Stimulated activated CD4-positive, alpha-beta T cell treated with anti-CD3 and anti-CD28 coated beads, Interleukin-1b, Interleukin-23, amount 100 ng/mL, for 1 hour (primary cell): ENCODE results near the gene ATP6V0E1.
"Not testable (repeated sequence)": the region's sequence is repeated elsewhere in the genome, so short reads cannot be mapped to it uniquely, and the experiment has no call there.

Source experiments
- DNase-seq, 2 donors: peaks; one replicate each; pipeline ENCODE4 v3.0.0-alpha.2; 2020; ENCODE audit warnings: low read depth in 2 of 2

ATP6V0E1 gene

GRCh38 chr5:173004013-173004412, 20.4 kb downstream of the ATP6V0E1 start:
- DNase-seq: no peak

- no peak for DNase-seq
Observed at GRCh38 chr5:173004447-173004846, 20.9 kb downstream of the ATP6V0E1 start.

GRCh38 chr5:173010021-173010420, 26.4 kb downstream of the ATP6V0E1 start:
- DNase-seq: peak in 1 of 2 donors; percentile 7

GRCh38 chr5:173010547-173011464, 27.2 kb downstream of the ATP6V0E1 start:
- DNase-seq: no peak

- DNase-seq: no peak
Observed at GRCh38 chr5:173011566-173011965, 28.0 kb downstream of the ATP6V0E1 start.

- DNase-seq: no peak
Observed at GRCh38 chr5:173012882-173013281, 29.3 kb downstream of the ATP6V0E1 start.

- DNase-seq: no peak
Observed at GRCh38 chr5:173014671-173015070, 31.1 kb downstream of the ATP6V0E1 start.

GRCh38 chr5:173015192-173015591, 31.6 kb downstream of the ATP6V0E1 start:
- DNase-seq: no peak

GRCh38 chr5:173015598-173016455, 32.3 kb downstream of the ATP6V0E1 start:
- no peak for DNase-seq

GRCh38 chr5:173016598-173017046, 33.1 kb downstream of the ATP6V0E1 start:
- no peak for DNase-seq

GRCh38 chr5:173017087-173017486, 33.5 kb downstream of the ATP6V0E1 start:
- not testable (repeated sequence) for DNase-seq

- no peak for DNase-seq
Observed at GRCh38 chr5:173018358-173018757, 34.8 kb downstream of the ATP6V0E1 start.

GRCh38 chr5:173020154-173020581, 36.6 kb downstream of the ATP6V0E1 start:
- no peak for DNase-seq

GRCh38 chr5:173020643-173021042, 37.1 kb downstream of the ATP6V0E1 start:
- DNase-seq: no peak

- no peak for DNase-seq
Observed at GRCh38 chr5:173025651-173026050, 42.1 kb downstream of the ATP6V0E1 start.

GRCh38 chr5:173027905-173028304, 44.3 kb downstream of the ATP6V0E1 start:
- DNase-seq: no peak

GRCh38 chr5:173028811-173029327, 45.3 kb downstream of the ATP6V0E1 start:
- no peak for DNase-seq

GRCh38 chr5:173029499-173029921, 45.9 kb downstream of the ATP6V0E1 start:
- DNase-seq: no peak

- not testable (repeated sequence) for DNase-seq
Observed at GRCh38 chr5:173032096-173032495, 48.5 kb downstream of the ATP6V0E1 start.

- DNase-seq: no peak
Observed at GRCh38 chr5:173032730-173033129, 49.2 kb downstream of the ATP6V0E1 start.

- DNase-seq: no peak
Observed at GRCh38 chr5:173033923-173034322, 50.4 kb downstream of the ATP6V0E1 start.
